ENCODE data around the gene ARHGEF17. TPM values are rescaled to one million over a fixed set of nuclear protein-coding genes. Genes with fewer than 3 reads are reported as not detected.

The ARHGEF17 gene
- total and polyA plus RNA-seq, 2 experiments from 2014 or later = 30.2 to 35.6 TPM

GRCh38 chr11:73405146-73405510 lies 97.1 kb downstream of the ARHGEF17 start:
- Histone ChIP-seq H3K36me3 (replicated peaks; ENCODE audit: insufficient read depth, low read depth) (no peaks in the 10 kb centered on the region), H3K79me2 (no peaks in the 10 kb centered on the region), H4K20me1 (ENCODE audit: insufficient read depth, poor library complexity, severe bottlenecking) (no peaks in the 10 kb centered on the region), H3K4me2 (no peak overlapping the region), H2AFZ (no peak overlapping the region), H3K4me3 (no peak overlapping the region), H3K9me3 (ENCODE audit: low read depth) (no peaks in the 10 kb centered on the region), H3K9me2 (replicated peaks; ENCODE audit: insufficient read depth) (no peaks in the 10 kb centered on the region), H3K27me3 (no peaks in the 10 kb centered on the region), H3K27ac (no peak overlapping the region), H3K4me1 (ENCODE audit: insufficient read depth) (no peaks in the 10 kb centered on the region)
- TF ChIP-seq EZH2 (IDR thresholded peaks at IDR 0.05; ENCODE audit: borderline replicate concordance) (no peak), CTCF (IDR thresholded peaks at IDR 0.05; ENCODE audit: poor library complexity) (no peak), EZH2phosphoT487 (IDR thresholded peaks at IDR 0.05; ENCODE audit: low read depth, severe bottlenecking, unreplicated experiment) (no peak)
- 98% methylated on average over 8 of the region's 8 CpGs for WGBS (ENCODE audit: low lambda C conversion rate, missing lambda C conversion rate)
- DNase-seq (ENCODE audit: low spot score) = no peak

- no peak for DNase-seq (ENCODE audit: low spot score)
- H3K4me1 ChIP-seq (ENCODE audit: insufficient read depth) = no peaks in the 10 kb centered on the region
- H3K9me2 ChIP-seq (replicated peaks; ENCODE audit: insufficient read depth) = no peaks in the 10 kb centered on the region
- no peaks in the 10 kb centered on the region for H3K27me3 ChIP-seq
- H3K4me3 ChIP-seq = no peak overlapping the region
- TF ChIP-seq EZH2phosphoT487 (IDR thresholded peaks at IDR 0.05; ENCODE audit: low read depth, severe bottlenecking, unreplicated experiment) = no peak
- no peak overlapping the region for H3K27ac ChIP-seq
- no peaks in the 10 kb centered on the region for H3K36me3 ChIP-seq (replicated peaks; ENCODE audit: insufficient read depth, low read depth)
- H4K20me1 ChIP-seq (ENCODE audit: insufficient read depth, poor library complexity, severe bottlenecking) = no peaks in the 10 kb centered on the region
- H2AFZ ChIP-seq = no peak overlapping the region
- no peaks in the 10 kb centered on the region for H3K9me3 ChIP-seq (ENCODE audit: low read depth)
- H3K4me2 ChIP-seq = no peak overlapping the region
- H3K79me2 ChIP-seq = no peaks in the 10 kb centered on the region
- WGBS (ENCODE audit: low lambda C conversion rate, missing lambda C conversion rate) = 95% methylated on average over 1 of the region's 1 CpG
Measured at GRCh38 chr11:73406131-73406530, 98.1 kb downstream of the ARHGEF17 start.

GRCh38 chr11:73406619-73407018 lies 98.5 kb downstream of the ARHGEF17 start:
- Histone ChIP-seq H3K4me2 (no peak overlapping the region), H4K20me1 (ENCODE audit: insufficient read depth, poor library complexity, severe bottlenecking) (no peaks in the 10 kb centered on the region), H3K4me3 (no peak overlapping the region), H3K36me3 (replicated peaks; ENCODE audit: insufficient read depth, low read depth) (no peaks in the 10 kb centered on the region), H3K9me2 (replicated peaks; ENCODE audit: insufficient read depth) (no peaks in the 10 kb centered on the region), H3K9me3 (ENCODE audit: low read depth) (no peaks in the 10 kb centered on the region), H3K27ac (no peak overlapping the region), H3K27me3 (no peaks in the 10 kb centered on the region), H3K4me1 (ENCODE audit: insufficient read depth) (no peaks in the 10 kb centered on the region), H2AFZ (no peak overlapping the region), H3K79me2 (no peaks in the 10 kb centered on the region)
- 94% methylated on average over 5 of the region's 5 CpGs for WGBS (ENCODE audit: low lambda C conversion rate, missing lambda C conversion rate)
- DNase-seq (ENCODE audit: low spot score) = no peak
- TF ChIP-seq CTCF (IDR thresholded peaks at IDR 0.05; ENCODE audit: poor library complexity) = no peak
- no peak for TF ChIP-seq EZH2phosphoT487 (IDR thresholded peaks at IDR 0.05; ENCODE audit: low read depth, severe bottlenecking, unreplicated experiment)
- TF ChIP-seq EZH2 (IDR thresholded peaks at IDR 0.05; ENCODE audit: borderline replicate concordance) = no peak

- Histone ChIP-seq H3K36me3 (replicated peaks; ENCODE audit: insufficient read depth, low read depth) (no peaks in the 10 kb centered on the region), H3K4me3 (no peak overlapping the region), H3K4me2 (no peak overlapping the region), H3K27me3 (no peaks in the 10 kb centered on the region), H3K9me3 (ENCODE audit: low read depth) (no peaks in the 10 kb centered on the region), H4K20me1 (ENCODE audit: insufficient read depth, poor library complexity, severe bottlenecking) (no peaks in the 10 kb centered on the region), H3K9me2 (replicated peaks; ENCODE audit: insufficient read depth) (no peaks in the 10 kb centered on the region), H2AFZ (no peak overlapping the region), H3K27ac (no peak overlapping the region), H3K4me1 (ENCODE audit: insufficient read depth) (peaks cover 3% of the 10 kb centered on the region), H3K79me2 (no peaks in the 10 kb centered on the region)
- DNase-seq (ENCODE audit: low spot score) = no peak
- TF ChIP-seq EZH2 (IDR thresholded peaks at IDR 0.05; ENCODE audit: borderline replicate concordance) = no peak
- TF ChIP-seq EZH2phosphoT487 (IDR thresholded peaks at IDR 0.05; ENCODE audit: low read depth, severe bottlenecking, unreplicated experiment) = no peak
- no peak for TF ChIP-seq CTCF (IDR thresholded peaks at IDR 0.05; ENCODE audit: poor library complexity)
- 95% methylated on average over 8 of the region's 8 CpGs for WGBS (ENCODE audit: low lambda C conversion rate, missing lambda C conversion rate)
Measured at GRCh38 chr11:73409431-73409830, 101.4 kb downstream of the ARHGEF17 start.
